Ovary (tissue), 9 donors: ENCODE measurements around the gene KSR1. TPM values are rescaled to one million over a fixed set of nuclear protein-coding genes. Genes with fewer than 3 reads are reported as not detected.

ENCODE experiments used
- DNase-seq, 5 donors: peaks; one replicate each; pipeline ENCODE4 v3.0.0-alpha.2; 2019 to 2020
- H3K27ac ChIP-seq, 2 donors: fragments of 200-600 bp; one replicate each; pipeline versions ENCODE4 v1.5.1 to v1.8.0; 2019 to 2022
- H3K27me3 ChIP-seq: fragments of 200-600 bp; one replicate; pipeline ENCODE4 v1.8.0; 2022
- H3K36me3 ChIP-seq: fragments of 200-600 bp; sonication (generic); one replicate; pipeline ENCODE4 v1.5.1; 2019
- H3K4me1 ChIP-seq: one replicate; pipeline ENCODE4 v1.8.1; 2013; ENCODE audit warnings: mild to moderate bottlenecking, moderate library complexity; ENCODE audit not compliant: insufficient read depth
- H3K4me3 ChIP-seq: fragments of 200-600 bp; sonication (generic); one replicate; pipeline ENCODE4 v1.5.1; 2017
- H3K9me3 ChIP-seq, 2 donors: fragments of 200-600 bp in 1 of 2; sonication (generic) in 1 of 2; one replicate each; pipeline versions ENCODE4 v1.5.1 to v1.8.1; 2013 to 2019; ENCODE audit warnings: mild to moderate bottlenecking in 1 of 2, moderate library complexity in 1 of 2
- CTCF ChIP-seq, 3 donors: fragments of 450-650 bp in 2 of 3; fragments of 200-600 bp in 1 of 3; IDR thresholded peaks; one replicate each; pipeline versions ENCODE4 v1.5.1 to v1.8.0; 2016 to 2022; ENCODE audit warnings: antibody characterized with exemption in 3 of 3, mild to moderate bottlenecking in 1 of 3
- EP300 ChIP-seq: sonication (generic); formaldehyde crosslinking; IDR thresholded peaks from one replicate; pipeline ENCODE4 v1.6.1; 2017; ENCODE audit warnings: antibody characterized with exemption
- POLR2A ChIP-seq: fragments of 450-650 bp; IDR thresholded peaks from one replicate; pipeline ENCODE4 v1.6.1; 2017; ENCODE audit warnings: antibody characterized with exemption, mild to moderate bottlenecking, moderate library complexity
- WGBS, 3 donors: extraction: QIAGEN DNeasy Blood & Tissue Kit in 1 of 3; methylation state at CpG; one replicate each; pipeline versions ENCODE4 v1.1.5 to v1.1.7; 2013 to 2017; 5-methylcytosine and 5-hydroxymethylcytosine counted together
- intact Hi-C, 4 donors: fragments of 100-400 bp; cut with DNase I; formaldehyde crosslinking; loops; one replicate each; pipeline versions ENCODE4 v1.11.0 to v1.15.1; 2022 to 2023
- polyA plus RNA-seq, 2 donors: library from polyadenylated mRNA; stranded (reverse); fragments of 200-250 nt in 1 of 2; fragments of 350-450 nt in 1 of 2; fragmentation: Illumina TruSeq in 1 of 2; extraction: RNeasy Lipid Tissue Mini Kit (QIAGEN cat#74804) in 1 of 2; gene quantifications; one replicate each; pipeline ENCODE4 v1.2.3, GENCODE V29; 2013 to 2014
- total RNA-seq, 7 donors: library from RNA; depleted of rRNA in 2 of 7; stranded (reverse); fragments of >200 nt in 2 of 7; fragmentation: NEBNext Ultra II Directional in 3 of 7; extraction: Animal tissue kit (Norgen Biotek cat#: 25700) in 3 of 7; gene quantifications; one replicate each; pipeline versions ENCODE4 v1.1.0 to v1.2.4, GENCODE V29; 2016 to 2023
- donor health status: DM: no; HTN: no; CAD: no; lungs with moderate emphysema.
- donor health status: DM: no; HTN: no; CAD: no.
- donor health status: Bipolar disorder and iron deficiency.
- donor health status: DM: yes; HTN: yes; CAD: no.
- donor health status: DM: no; HTN: no; CAD: no.
- donor health status: DM: yes; HTN: yes; CAD: no.

The KSR1 gene
- total and polyA plus RNA-seq, 9 donors: 27.7 to 84.8 (median 39.5) TPM

DNA sequence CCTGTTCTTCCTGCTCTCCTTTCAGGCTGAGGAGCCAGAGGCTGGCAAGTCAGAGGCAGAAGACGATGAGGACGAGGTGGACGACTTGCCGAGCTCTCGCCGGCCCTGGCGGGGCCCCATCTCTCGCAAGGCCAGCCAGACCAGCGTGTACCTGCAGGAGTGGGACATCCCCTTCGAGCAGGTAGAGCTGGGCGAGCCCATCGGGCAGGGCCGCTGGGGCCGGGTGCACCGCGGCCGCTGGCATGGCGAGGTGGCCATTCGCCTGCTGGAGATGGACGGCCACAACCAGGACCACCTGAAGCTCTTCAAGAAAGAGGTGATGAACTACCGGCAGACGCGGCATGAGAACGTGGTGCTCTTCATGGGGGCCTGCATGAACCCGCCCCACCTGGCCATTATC lies 149.2 kb downstream of the KSR1 start:
- DNase-seq: no peak
- H3K27me3 ChIP-seq: no peaks in the 10 kb centered on the region
- intact Hi-C loops: loop anchor here in 3 of 4 donors (5.0 to 10.0 kb wide), 2 partner anchors 47 to 151 kb away; partner anchors contain the start of gene KSR1 (in 1 of the 3)
- H3K9me3 ChIP-seq: no peaks in the 10 kb centered on the region
- H3K36me3 ChIP-seq: no peaks in the 10 kb centered on the region
- H3K4me3 ChIP-seq: no peak overlapping the region
- WGBS, 3 donors: 96 to 97% (median 96%) methylated on average over 25 of the region's 25 CpGs
- TF ChIP-seq POLR2A (no peak), EP300 (no peak), CTCF (IDR thresholded peaks at IDR 0.05) (no peak)
- no peak overlapping the region for H3K27ac ChIP-seq
- H3K4me1 ChIP-seq: peaks cover 5% of the 10 kb centered on the region

DNA sequence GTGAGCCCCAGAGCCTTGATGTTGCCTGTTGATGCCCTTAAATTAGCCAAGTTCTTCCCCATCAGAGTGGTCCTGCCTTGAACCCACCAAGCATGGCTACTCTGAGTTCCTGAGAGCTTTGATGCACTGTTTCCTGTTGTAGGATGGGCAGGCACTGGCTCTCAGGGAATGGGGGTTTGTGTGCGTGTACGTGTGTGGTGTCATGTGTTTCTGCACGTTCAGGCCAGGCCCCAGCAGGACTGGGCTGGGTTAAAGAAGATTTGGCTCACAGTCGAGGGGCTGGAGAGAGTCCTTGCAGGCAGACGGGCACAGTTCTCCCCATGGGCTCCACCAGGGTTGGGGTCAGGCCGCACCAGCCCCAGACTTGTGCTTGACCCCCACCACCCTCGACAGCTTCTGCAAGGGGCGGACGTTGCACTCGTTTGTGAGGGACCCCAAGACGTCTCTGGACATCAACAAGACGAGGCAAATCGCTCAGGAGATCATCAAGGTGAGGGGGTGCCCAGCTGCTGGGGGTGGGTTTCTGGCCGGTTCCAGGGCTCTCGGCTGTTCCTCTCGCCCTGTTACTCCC lies 151.4 kb downstream of the KSR1 start:
- no peak overlapping the region for H3K27ac ChIP-seq

DNA sequence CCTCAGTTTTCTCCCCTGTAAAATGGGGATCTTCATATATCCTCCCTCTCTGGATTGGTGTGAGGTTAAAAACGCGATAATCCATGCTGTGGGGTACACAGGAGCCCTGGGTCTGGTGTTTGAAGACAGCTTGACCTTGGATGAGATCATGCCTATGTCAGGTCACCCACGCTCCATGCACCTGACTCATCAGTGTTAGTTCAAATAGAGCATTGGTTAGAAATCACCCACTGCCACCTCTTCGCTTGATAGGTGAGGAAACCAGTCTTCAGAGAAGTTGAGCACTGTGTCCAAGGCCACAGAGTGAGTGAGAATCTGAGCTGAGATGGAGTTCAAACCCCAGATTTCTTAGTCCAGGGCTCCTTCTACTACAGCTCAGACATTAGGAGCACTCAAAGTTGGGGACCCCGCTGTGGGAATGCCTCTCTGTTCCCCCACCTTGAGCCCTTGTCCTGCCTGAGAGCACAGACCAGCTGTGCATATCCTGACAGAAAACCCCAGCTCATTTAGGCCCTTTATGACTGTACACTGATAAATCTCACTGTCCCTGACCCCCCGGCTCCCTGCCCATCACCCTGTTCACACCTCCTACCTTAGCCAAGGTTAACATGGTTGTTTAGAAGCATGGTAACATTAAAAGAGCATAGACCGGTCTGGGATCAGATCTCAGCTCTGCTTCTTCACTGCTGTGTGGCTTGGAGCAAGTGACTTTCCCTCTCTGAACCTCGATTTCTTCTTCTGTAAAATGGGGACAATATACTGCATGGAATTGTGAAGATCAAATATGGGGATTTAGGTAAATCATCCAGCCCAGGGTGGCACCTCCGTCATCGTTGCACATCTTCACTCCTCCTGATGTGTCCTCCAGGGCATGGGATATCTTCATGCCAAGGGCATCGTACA lies 152.3 kb downstream of the KSR1 start:
- H3K4me3 ChIP-seq: no peak overlapping the region
- no peak for DNase-seq
- no peaks in the 10 kb centered on the region for H3K9me3 ChIP-seq
- TF ChIP-seq CTCF (IDR thresholded peaks at IDR 0.05) (no peak), EP300 (no peak), POLR2A (no peak)
- WGBS, 3 donors: 92 to 95% (median 93%) methylated on average over 11 of the region's 11 CpGs
- no peak overlapping the region for H3K27ac ChIP-seq
- intact Hi-C loops: loop anchor here in 3 of 4 donors (5.0 to 10.0 kb wide), 2 partner anchors 44 to 154 kb away; partner anchors contain the start of gene KSR1 (in 1 of the 3)
- no peaks in the 10 kb centered on the region for H3K27me3 ChIP-seq
- H3K36me3 ChIP-seq: no peaks in the 10 kb centered on the region
- peaks cover 1% of the 10 kb centered on the region for H3K4me1 ChIP-seq

More for the DNA sequence above, 151.4 kb downstream of the KSR1 start:
- peaks cover 1% of the 10 kb centered on the region for H3K4me1 ChIP-seq
- no peaks in the 10 kb centered on the region for H3K9me3 ChIP-seq
- no peak overlapping the region for H3K4me3 ChIP-seq
- intact Hi-C loops: loop anchor here in 3 of 4 donors (5.0 to 10.0 kb wide), 2 partner anchors 45 to 153 kb away; partner anchors contain the start of gene KSR1 (in 1 of the 3)
- TF ChIP-seq EP300: no peak
- 81 to 85% (median 83%) methylated on average over 16 of the region's 16 CpGs for WGBS, 3 donors
- DNase-seq: no peak
- no peaks in the 10 kb centered on the region for H3K27me3 ChIP-seq
- H3K36me3 ChIP-seq: no peaks in the 10 kb centered on the region

GRCh38 chr17:27609611-27610303 lies 153.5 kb downstream of the KSR1 start:
- no peaks in the 10 kb centered on the region for H3K27me3 ChIP-seq
- no peak overlapping the region for H3K4me3 ChIP-seq
- peak in 2 of 5 donors; percentile 39 to 44 for DNase-seq
- no peaks in the 10 kb centered on the region for H3K9me3 ChIP-seq
- peaks cover 1% of the 10 kb centered on the region for H3K4me1 ChIP-seq
- TF ChIP-seq EP300 (no peak), CTCF (IDR thresholded peaks at IDR 0.05) (peak; percentile 21 to 40 (median 31))
- intact Hi-C loops: loop anchor here (5.0 to 10.0 kb wide), 3 partner anchors 43 to 172 kb away; partner anchors contain the start of gene KSR1 (in 1 of the 4)
- H3K36me3 ChIP-seq: no peaks in the 10 kb centered on the region
- 55 to 56% (median 55%) methylated on average over 11 of the region's 11 CpGs for WGBS, 3 donors
- no peak overlapping the region for H3K27ac ChIP-seq
